ENCODE data around the gene NHLRC2. TPM values are rescaled to one million over a fixed set of nuclear protein-coding genes. Genes with fewer than 3 reads are reported as not detected.

NHLRC2 gene
- total RNA-seq, 1 donor = 18.6 TPM

- no peak for TF ChIP-seq CTCF (IDR thresholded peaks at IDR 0.05; ENCODE audit: insufficient read depth, low read depth, low read length)
- no peak overlapping the region for H3K4me3 ChIP-seq (ENCODE audit: low read depth, low read length)
- no peak for DNase-seq (ENCODE audit: low read depth)
Measured at GRCh38 chr10:113930482-113931057, 76.1 kb downstream of the NHLRC2 start.

- no peak for TF ChIP-seq CTCF (IDR thresholded peaks at IDR 0.05; ENCODE audit: insufficient read depth, low read depth, low read length)
- H3K4me3 ChIP-seq (ENCODE audit: low read depth, low read length) = no peak overlapping the region
- no peak for DNase-seq (ENCODE audit: low read depth)
Measured at GRCh38 chr10:113932854-113933253, 78.4 kb downstream of the NHLRC2 start.

GRCh38 chr10:113933894-113934532 is 79.6 kb downstream of the NHLRC2 start:
- H3K4me3 ChIP-seq (ENCODE audit: low read depth, low read length) = no peak overlapping the region
- TF ChIP-seq CTCF (IDR thresholded peaks at IDR 0.05; ENCODE audit: insufficient read depth, low read depth, low read length) = no peak
- peak; percentile 22 for DNase-seq (ENCODE audit: low read depth)

- no peak overlapping the region for H3K4me3 ChIP-seq (ENCODE audit: low read depth, low read length)
- no peak for TF ChIP-seq CTCF (IDR thresholded peaks at IDR 0.05; ENCODE audit: insufficient read depth, low read depth, low read length)
- DNase-seq (ENCODE audit: low read depth) = no peak
Measured at GRCh38 chr10:113937258-113937657, 82.8 kb downstream of the NHLRC2 start.

GRCh38 chr10:113937756-113938155 is 83.3 kb downstream of the NHLRC2 start:
- no peak for TF ChIP-seq CTCF (IDR thresholded peaks at IDR 0.05; ENCODE audit: insufficient read depth, low read depth, low read length)
- DNase-seq (ENCODE audit: low read depth) = no peak
- no peak overlapping the region for H3K4me3 ChIP-seq (ENCODE audit: low read depth, low read length)

GRCh38 chr10:113939212-113939860 is 84.9 kb downstream of the NHLRC2 start:
- peak; percentile 6 for TF ChIP-seq CTCF (IDR thresholded peaks at IDR 0.05; ENCODE audit: insufficient read depth, low read depth, low read length)
- no peak for DNase-seq (ENCODE audit: low read depth)
- no peak overlapping the region for H3K4me3 ChIP-seq (ENCODE audit: low read depth, low read length)
